ENCODE results near the gene RELN. TPM values are rescaled to one million over a fixed set of nuclear protein-coding genes. Genes with fewer than 3 reads are reported as not detected.

Gene RELN
- total RNA-seq, 4 donors from 2014 or later: 2.2 to 8.6 (median 3.5) TPM

DNA sequence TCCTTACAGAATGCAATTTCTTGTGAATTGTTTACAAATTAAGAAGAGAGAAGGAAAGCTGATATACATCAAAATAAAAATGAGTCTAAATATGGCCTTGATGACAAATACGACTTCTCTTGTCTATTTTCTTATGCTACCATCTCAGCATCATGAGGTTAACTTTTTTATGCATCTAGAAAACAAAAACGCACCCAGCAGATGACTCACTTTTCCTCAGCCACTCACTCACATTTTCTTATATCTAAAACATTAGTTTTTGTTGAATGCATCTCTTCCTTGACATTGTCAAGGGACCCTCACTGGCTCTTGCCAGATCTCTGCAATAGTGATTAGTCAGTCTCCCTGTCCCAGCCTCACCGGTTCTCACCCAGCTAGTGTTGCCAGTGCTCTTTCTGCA, 287.0 kb downstream of the RELN start:
- Histone ChIP-seq H3K27me3 (no peaks in the 10 kb centered on the region), H3K4me1 (no peaks in the 10 kb centered on the region), H3K9me3 (no peaks in the 10 kb centered on the region), H3K4me3 (no peak overlapping the region), H3K27ac (no peak overlapping the region), H3K36me3 (no peaks in the 10 kb centered on the region)
- 49 to 54% methylated on average over 3 of the region's 3 CpGs for WGBS, 2 donors (ENCODE audit: low coverage in 1 of 2)
- TF ChIP-seq POLR2AphosphoS5 (IDR thresholded peaks at IDR 0.05): no peak
- ATAC-seq: no peak

DNA sequence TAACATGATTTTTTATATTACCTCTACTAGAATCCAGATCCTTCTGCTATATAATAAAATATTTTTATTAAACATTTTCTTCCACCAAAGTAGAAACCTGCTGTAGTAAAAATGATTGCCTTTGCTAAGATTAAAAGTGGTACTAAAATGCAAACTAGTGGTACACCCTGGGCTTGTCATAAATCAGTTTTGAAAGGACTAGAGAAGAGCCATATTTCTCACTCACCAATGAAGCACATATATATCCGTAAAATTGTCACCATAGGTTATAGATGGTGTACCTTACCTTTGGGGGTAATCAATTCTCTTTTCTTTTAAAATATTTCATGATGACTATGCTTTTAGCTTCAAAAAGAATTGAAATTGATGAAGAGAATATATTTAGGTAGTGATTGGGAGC, 290.4 kb downstream of the RELN start:
- H3K9me3 ChIP-seq: no peaks in the 10 kb centered on the region
- no peak overlapping the region for H3K4me3 ChIP-seq
- no peak for ATAC-seq
- no peak overlapping the region for H3K27ac ChIP-seq
- no peaks in the 10 kb centered on the region for H3K36me3 ChIP-seq
- TF ChIP-seq POLR2A (IDR thresholded peaks at IDR 0.05) (no peak), POLR2AphosphoS5 (IDR thresholded peaks at IDR 0.05) (no peak), EP300 (IDR thresholded peaks at IDR 0.05) (no peak)
- TF ChIP-seq, protein P1, sequence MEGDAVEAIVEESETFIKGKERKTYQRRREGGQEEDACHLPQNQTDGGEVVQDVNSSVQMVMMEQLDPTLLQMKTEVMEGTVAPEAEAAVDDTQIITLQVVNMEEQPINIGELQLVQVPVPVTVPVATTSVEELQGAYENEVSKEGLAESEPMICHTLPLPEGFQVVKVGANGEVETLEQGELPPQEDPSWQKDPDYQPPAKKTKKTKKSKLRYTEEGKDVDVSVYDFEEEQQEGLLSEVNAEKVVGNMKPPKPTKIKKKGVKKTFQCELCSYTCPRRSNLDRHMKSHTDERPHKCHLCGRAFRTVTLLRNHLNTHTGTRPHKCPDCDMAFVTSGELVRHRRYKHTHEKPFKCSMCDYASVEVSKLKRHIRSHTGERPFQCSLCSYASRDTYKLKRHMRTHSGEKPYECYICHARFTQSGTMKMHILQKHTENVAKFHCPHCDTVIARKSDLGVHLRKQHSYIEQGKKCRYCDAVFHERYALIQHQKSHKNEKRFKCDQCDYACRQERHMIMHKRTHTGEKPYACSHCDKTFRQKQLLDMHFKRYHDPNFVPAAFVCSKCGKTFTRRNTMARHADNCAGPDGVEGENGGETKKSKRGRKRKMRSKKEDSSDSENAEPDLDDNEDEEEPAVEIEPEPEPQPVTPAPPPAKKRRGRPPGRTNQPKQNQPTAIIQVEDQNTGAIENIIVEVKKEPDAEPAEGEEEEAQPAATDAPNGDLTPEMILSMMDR (IDR thresholded peaks at IDR 0.05): no peak
- H3K27me3 ChIP-seq: no peaks in the 10 kb centered on the region
- 90 to 100% methylated on average over 1 of the region's 1 CpG for WGBS, 2 donors (ENCODE audit: low coverage in 1 of 2)
- H3K4me1 ChIP-seq: no peaks in the 10 kb centered on the region

DNA sequence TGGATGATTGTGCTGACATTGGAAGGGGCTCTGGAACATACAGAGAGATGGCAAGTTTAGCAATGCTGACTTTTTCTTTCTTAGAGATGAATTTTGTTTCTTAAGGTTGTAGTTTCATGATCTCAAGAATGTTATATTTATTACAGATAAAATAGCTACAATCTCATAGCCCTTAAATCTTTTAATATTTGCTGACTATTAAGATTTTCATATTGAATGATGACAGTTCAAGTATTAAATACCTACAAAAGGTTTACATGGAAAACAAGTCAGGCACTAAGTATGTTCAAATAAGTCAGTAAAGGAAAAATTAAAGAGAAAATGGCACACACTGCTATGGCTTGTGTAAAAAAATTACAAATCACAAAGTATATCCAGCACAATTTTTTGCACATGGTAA, 291.4 kb downstream of the RELN start:
- TF ChIP-seq, protein P1 (IDR thresholded peaks at IDR 0.05): no peak
- no peak for TF ChIP-seq EP300 (IDR thresholded peaks at IDR 0.05)
- TF ChIP-seq POLR2A (IDR thresholded peaks at IDR 0.05): no peak
- no peak for TF ChIP-seq POLR2AphosphoS5 (IDR thresholded peaks at IDR 0.05)
- Histone ChIP-seq H3K4me1 (no peaks in the 10 kb centered on the region), H3K4me3 (no peak overlapping the region), H3K27me3 (no peaks in the 10 kb centered on the region), H3K36me3 (no peaks in the 10 kb centered on the region), H3K9me3 (no peaks in the 10 kb centered on the region), H3K27ac (no peak overlapping the region)
- ATAC-seq: no peak

DNA sequence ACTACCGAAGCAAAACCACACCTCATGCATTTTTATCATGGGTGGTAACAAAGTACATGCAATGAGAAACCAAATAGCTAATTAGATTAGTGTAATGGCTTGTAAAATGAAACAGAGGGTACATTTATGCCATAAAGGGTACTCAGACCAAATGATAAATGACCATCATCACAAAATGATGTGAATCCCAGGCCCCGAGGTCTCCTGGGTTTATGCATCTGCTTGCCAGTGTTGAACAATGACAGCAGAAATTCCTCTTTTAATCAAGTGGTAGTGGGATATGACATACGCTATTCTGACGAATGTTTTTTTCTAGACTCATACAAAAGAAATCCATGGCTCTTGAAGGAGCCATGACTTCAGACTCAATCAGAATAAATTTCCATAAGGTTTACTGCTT, 293.9 kb downstream of the RELN start:
- Histone ChIP-seq H3K27me3 (no peaks in the 10 kb centered on the region), H3K27ac (no peak overlapping the region), H3K4me1 (no peaks in the 10 kb centered on the region), H3K4me3 (no peak overlapping the region), H3K36me3 (no peaks in the 10 kb centered on the region), H3K9me3 (no peaks in the 10 kb centered on the region)
- TF ChIP-seq POLR2AphosphoS5 (IDR thresholded peaks at IDR 0.05) (no peak), EP300 (IDR thresholded peaks at IDR 0.05) (no peak), POLR2A (IDR thresholded peaks at IDR 0.05) (no peak)
- TF ChIP-seq, protein P1 (IDR thresholded peaks at IDR 0.05): no peak
- no peak for ATAC-seq
- WGBS, 2 donors (ENCODE audit: low coverage in 1 of 2): 78 to 80% methylated on average over 4 of the region's 4 CpGs

DNA sequence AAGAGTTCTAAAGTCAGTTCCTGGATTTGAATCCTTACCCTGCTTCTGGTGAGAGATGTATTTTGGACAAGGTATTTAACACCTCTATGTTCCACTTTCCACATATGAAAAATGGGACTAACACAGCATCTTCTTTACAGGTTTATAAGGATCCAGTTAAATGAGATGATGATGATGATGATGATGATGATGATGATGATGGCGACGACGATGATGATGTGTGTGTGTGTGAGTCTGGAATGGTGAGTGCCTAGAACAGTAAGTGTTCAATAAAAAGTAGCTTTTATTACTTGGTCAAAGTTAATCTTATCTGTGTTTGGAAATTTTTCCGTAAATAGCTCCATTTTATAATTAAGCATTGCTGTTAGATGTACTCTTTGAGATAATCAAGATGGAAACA, 295.2 kb downstream of the RELN start:
- 86 to 92% methylated on average over 3 to 4 of the region's 4 CpGs for WGBS, 2 donors (ENCODE audit: low coverage in 1 of 2)
- TF ChIP-seq, protein P1 (IDR thresholded peaks at IDR 0.05): no peak
- TF ChIP-seq POLR2A (IDR thresholded peaks at IDR 0.05) (no peak), EP300 (IDR thresholded peaks at IDR 0.05) (no peak), POLR2AphosphoS5 (IDR thresholded peaks at IDR 0.05) (no peak)
- Histone ChIP-seq H3K36me3 (no peaks in the 10 kb centered on the region), H3K9me3 (no peaks in the 10 kb centered on the region), H3K27ac (no peak overlapping the region), H3K4me3 (no peak overlapping the region), H3K27me3 (no peaks in the 10 kb centered on the region), H3K4me1 (no peaks in the 10 kb centered on the region)
- ATAC-seq: no peak

DNA sequence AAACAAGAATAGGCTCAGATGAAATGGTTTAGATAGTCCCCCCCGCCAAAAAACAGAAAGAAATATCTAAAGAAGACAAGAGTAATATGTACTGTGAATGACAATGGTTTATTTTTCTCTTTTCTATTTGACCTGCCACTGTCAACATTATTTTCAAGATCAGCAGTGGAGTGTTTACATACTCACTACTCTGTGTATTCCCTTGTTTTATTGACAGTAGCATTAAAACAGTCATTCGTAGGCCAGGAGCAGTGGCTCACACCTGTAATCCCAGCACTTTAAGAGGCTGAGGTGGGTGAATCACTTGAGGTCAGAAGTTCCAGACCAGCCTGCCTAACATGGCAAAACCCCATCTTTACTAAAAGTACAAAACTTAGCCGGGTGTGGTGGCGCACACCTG, 298.2 kb downstream of the RELN start:
- Histone ChIP-seq H3K4me1 (no peaks in the 10 kb centered on the region), H3K9me3 (no peaks in the 10 kb centered on the region), H3K36me3 (no peaks in the 10 kb centered on the region), H3K27ac (no peak overlapping the region), H3K27me3 (no peaks in the 10 kb centered on the region), H3K4me3 (no peak overlapping the region)
- no peak for ATAC-seq
- TF ChIP-seq, protein P1 (IDR thresholded peaks at IDR 0.05): no peak
- TF ChIP-seq POLR2AphosphoS5 (IDR thresholded peaks at IDR 0.05): no peak
- no peak for TF ChIP-seq EP300 (IDR thresholded peaks at IDR 0.05)
- TF ChIP-seq POLR2A (IDR thresholded peaks at IDR 0.05): no peak
- 56 to 78% methylated on average over 2 to 4 of the region's 4 CpGs for WGBS, 2 donors (ENCODE audit: low coverage in 1 of 2)

All from gastroesophageal sphincter (tissue), 4 donors.